Peyer's patch (tissue), 4 donors: ENCODE data around the gene MAPKBP1. TPM values are rescaled to one million over a fixed set of nuclear protein-coding genes. Genes with fewer than 3 reads are reported as not detected.
A peak's percentile ranks its signal among the peaks of the same experiment; 100 is the strongest.

ENCODE experiments used
- DNase-seq, 3 donors: peaks; one replicate each; pipeline ENCODE4 v3.0.0-alpha.2; 2017 to 2019
- H3K27ac ChIP-seq, 4 donors: fragments of 200-600 bp; sonication (generic); one replicate each; pipeline ENCODE4 v1.5.1; 2016 to 2019
- H3K27me3 ChIP-seq, 2 donors: fragments of 200-600 bp; sonication (generic); one replicate each; pipeline ENCODE4 v1.5.1; 2019
- H3K36me3 ChIP-seq, 3 donors: fragments of 200-600 bp; sonication (generic); one replicate each; pipeline ENCODE4 v1.5.1; 2016 to 2019
- H3K4me1 ChIP-seq, 4 donors: fragments of 200-600 bp; sonication (generic); one replicate each; pipeline ENCODE4 v1.5.1; 2016 to 2019
- H3K4me3 ChIP-seq, 4 donors: fragments of 200-600 bp; sonication (generic); 1 replicate in 3 of 4; 2 replicates in 1 of 4; pipeline ENCODE4 v1.5.1; 2016 to 2019; ENCODE audit warnings: mild to moderate bottlenecking in 1 of 4
- H3K9me3 ChIP-seq, 4 donors: fragments of 200-600 bp; sonication (generic); one replicate each; pipeline ENCODE4 v1.5.1; 2016 to 2019; ENCODE audit warnings: mild to moderate bottlenecking in 1 of 4
- POLR2A ChIP-seq, 2 donors: fragments of 450-650 bp; IDR thresholded peaks; one replicate each; pipeline ENCODE4 v1.5.1; 2017; ENCODE audit warnings: antibody characterized with exemption in 2 of 2, mild to moderate bottlenecking in 2 of 2, moderate library complexity in 2 of 2
- total RNA-seq, 4 donors: library from RNA; depleted of rRNA; stranded (reverse); fragments of >200 nt; gene quantifications; one replicate each; pipeline ENCODE4 v1.1.0, GENCODE V29; 2016
- TF ChIP-seq, protein P1 (sequence below), 6 experiments: fragments of 450-650 bp in 4 of 6; fragments of 200-600 bp in 2 of 6; sonication (generic) in 1 of 6; IDR thresholded peaks; one replicate each; pipeline ENCODE4 v1.5.1; 2017 to 2019; ENCODE audit warnings: antibody characterized with exemption in 6 of 6, mild to moderate bottlenecking in 3 of 6, moderate library complexity in 1 of 6

The MAPKBP1 gene
- total RNA-seq, 4 donors from 2014 or later: 29.7 to 69.8 (median 48.7) TPM

DNA sequence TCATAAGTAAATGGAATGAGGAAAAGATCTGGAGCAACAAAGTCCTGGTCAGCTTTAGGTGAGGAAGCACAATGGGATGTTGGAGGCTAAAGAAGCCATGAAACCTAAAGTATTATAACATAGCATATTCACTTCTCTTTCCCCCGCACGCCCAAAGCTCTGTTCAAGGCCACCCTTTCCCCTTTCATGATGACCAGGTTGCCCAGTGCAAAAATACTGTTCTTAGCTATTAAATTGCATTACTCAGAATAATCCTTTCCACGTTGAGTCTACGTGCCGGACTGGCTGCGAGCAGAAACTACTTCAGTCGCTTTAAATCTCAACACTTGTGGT lies 589 bp upstream of the MAPKBP1 start:
- peaks cover 0 to 34% (median 4%) of the 10 kb centered on the region in 4 donors for H3K4me1 ChIP-seq
- TF ChIP-seq, protein P1, sequence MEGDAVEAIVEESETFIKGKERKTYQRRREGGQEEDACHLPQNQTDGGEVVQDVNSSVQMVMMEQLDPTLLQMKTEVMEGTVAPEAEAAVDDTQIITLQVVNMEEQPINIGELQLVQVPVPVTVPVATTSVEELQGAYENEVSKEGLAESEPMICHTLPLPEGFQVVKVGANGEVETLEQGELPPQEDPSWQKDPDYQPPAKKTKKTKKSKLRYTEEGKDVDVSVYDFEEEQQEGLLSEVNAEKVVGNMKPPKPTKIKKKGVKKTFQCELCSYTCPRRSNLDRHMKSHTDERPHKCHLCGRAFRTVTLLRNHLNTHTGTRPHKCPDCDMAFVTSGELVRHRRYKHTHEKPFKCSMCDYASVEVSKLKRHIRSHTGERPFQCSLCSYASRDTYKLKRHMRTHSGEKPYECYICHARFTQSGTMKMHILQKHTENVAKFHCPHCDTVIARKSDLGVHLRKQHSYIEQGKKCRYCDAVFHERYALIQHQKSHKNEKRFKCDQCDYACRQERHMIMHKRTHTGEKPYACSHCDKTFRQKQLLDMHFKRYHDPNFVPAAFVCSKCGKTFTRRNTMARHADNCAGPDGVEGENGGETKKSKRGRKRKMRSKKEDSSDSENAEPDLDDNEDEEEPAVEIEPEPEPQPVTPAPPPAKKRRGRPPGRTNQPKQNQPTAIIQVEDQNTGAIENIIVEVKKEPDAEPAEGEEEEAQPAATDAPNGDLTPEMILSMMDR (IDR thresholded peaks at IDR 0.05): no peak
- TF ChIP-seq POLR2A (IDR thresholded peaks at IDR 0.05): no peak
- peak overlapping the region; percentile 70 to 86 (median 82) for H3K27ac ChIP-seq

DNA sequence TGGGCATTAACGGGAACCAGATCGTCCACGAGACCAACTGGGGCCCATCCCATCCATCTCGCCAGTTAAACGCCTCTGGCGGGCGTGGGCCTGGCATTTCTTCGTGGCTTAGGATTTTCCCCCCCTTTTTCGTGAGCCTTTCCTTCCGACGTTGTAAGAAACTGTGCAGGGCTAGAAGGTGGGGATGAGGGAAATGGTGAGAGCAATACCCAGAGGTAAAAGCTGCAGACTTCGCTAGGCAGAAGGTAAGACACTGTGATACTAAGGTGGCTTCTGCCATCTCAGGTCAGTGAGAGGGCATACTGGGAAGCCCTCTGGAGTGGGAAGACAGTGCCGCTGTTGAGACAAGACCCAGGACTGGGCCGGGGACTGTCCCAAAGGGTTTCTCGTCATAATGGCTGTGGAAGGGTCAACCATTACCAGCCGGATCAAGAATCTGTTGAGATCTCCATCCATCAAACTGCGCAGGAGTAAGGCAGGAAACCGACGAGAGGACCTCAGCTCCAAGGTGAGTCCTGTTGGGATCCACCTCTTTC lies 666 bp downstream of the MAPKBP1 start:
- Histone ChIP-seq H3K4me1 (peaks cover 0 to 38% (median 4%) of the 10 kb centered on the region in 4 donors), H3K27me3 (no peaks in the 10 kb centered on the region), H3K27ac (peak overlapping the region; percentile 70 to 86 (median 82)), H3K4me3 (peak overlapping the region; percentile 63 to 86 (median 72)), H3K36me3 (no peaks in the 10 kb centered on the region), H3K9me3 (no peaks in the 10 kb centered on the region)
- TF ChIP-seq, protein P1 (IDR thresholded peaks at IDR 0.05): no peak
- no peak for TF ChIP-seq POLR2A (IDR thresholded peaks at IDR 0.05)
- DNase-seq: no peak

More for the DNA sequence above, 589 bp upstream of the MAPKBP1 start:
- no peaks in the 10 kb centered on the region for H3K27me3 ChIP-seq
- peak overlapping the region; percentile 63 to 86 (median 72) for H3K4me3 ChIP-seq
- no peaks in the 10 kb centered on the region for H3K9me3 ChIP-seq
- no peaks in the 10 kb centered on the region for H3K36me3 ChIP-seq
- DNase-seq: no peak

DNA sequence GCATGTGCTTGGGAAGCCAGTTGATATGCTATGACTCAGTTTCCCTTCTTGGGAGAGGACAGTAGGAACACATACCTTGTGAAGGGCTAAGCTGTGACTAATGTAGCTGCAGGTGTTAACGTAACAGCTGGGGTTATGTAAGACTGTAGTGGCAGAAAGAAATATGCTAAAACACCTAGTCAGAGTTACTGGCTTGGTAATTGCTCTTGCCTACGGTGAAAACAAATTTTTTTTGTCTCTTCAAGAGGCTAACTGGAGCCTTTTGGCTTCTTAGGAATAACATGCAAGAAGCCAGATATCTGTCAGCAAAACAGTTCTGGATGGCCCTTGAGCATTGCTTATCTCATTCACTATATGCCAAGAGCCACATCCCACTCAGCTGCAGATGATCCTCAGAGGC lies 1.4 kb downstream of the MAPKBP1 start:
- no peaks in the 10 kb centered on the region for H3K9me3 ChIP-seq
- no peak for TF ChIP-seq POLR2A (IDR thresholded peaks at IDR 0.05)
- TF ChIP-seq, protein P1 (IDR thresholded peaks at IDR 0.05): no peak
- no peak for DNase-seq
- H3K4me3 ChIP-seq: peak overlapping the region in 2 of 4 donors; percentile 75 to 86
- H3K27me3 ChIP-seq: no peaks in the 10 kb centered on the region
- no peaks in the 10 kb centered on the region for H3K36me3 ChIP-seq
- peaks cover 0 to 44% (median 4%) of the 10 kb centered on the region in 4 donors for H3K4me1 ChIP-seq
- H3K27ac ChIP-seq: no peak overlapping the region

DNA sequence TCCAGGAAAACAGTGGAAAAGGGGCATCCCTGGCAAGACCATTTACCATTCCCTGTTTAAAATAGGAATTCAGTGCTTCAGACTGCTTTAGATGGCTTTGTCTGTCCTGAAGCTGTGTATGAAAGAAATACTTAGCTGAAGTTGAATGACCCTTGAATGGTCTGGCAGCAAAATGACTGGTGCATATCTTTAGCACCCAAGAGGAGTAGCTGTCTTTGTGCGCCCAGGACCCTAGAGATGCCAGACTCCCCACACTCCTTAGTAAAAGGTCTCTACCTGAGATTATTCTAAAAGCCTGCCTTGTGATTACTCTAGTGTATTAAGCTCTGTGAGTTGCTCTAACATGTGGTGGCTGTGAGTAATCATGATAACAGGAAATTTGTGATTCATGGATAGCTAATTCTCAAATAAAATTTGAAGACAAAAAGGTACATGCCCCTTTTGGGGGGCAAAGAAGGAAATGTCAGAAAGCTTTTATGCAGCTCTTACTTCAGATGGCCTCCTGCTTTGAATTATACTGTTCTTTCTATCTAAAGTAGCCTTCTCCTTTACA lies 3.2 kb downstream of the MAPKBP1 start:
- Histone ChIP-seq H3K36me3 (no peaks in the 10 kb centered on the region), H3K4me1 (peaks cover 0 to 48% (median 4%) of the 10 kb centered on the region in 4 donors), H3K9me3 (no peaks in the 10 kb centered on the region), H3K27me3 (no peaks in the 10 kb centered on the region), H3K27ac (no peak overlapping the region), H3K4me3 (no peak overlapping the region)
- no peak for TF ChIP-seq POLR2A (IDR thresholded peaks at IDR 0.05)
- TF ChIP-seq, protein P1 (IDR thresholded peaks at IDR 0.05): no peak
- no peak for DNase-seq

DNA sequence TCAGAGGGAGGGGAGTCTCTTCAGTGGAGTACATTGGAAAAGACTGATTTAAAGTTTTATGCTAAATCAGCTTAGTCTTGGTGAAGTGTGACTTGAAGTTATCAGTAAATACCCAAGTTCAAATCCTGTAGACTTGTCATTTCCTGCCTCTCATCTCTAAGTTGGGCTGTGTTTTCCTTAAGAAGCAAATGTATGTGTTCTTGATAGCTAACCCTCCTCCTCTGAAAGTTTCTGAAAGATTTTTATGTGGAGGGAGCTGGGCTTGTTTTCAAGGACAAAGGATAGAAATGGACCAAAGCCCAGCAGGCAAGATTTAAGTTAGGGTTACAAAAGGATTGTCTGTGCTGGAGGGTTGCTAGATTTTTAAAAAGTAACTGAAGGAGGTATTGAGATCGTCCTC lies 4.2 kb downstream of the MAPKBP1 start:
- TF ChIP-seq POLR2A (IDR thresholded peaks at IDR 0.05): no peak
- TF ChIP-seq, protein P1 (IDR thresholded peaks at IDR 0.05): no peak
- DNase-seq: no peak
- Histone ChIP-seq H3K4me1 (peaks cover 0 to 41% (median 4%) of the 10 kb centered on the region in 4 donors), H3K36me3 (no peaks in the 10 kb centered on the region), H3K27ac (no peak overlapping the region), H3K9me3 (no peaks in the 10 kb centered on the region), H3K4me3 (no peak overlapping the region), H3K27me3 (no peaks in the 10 kb centered on the region)
